ENCODE results near the gene SPTBN1. TPM values are rescaled to one million over a fixed set of nuclear protein-coding genes. Genes with fewer than 3 reads are reported as not detected.

The SPTBN1 gene
- total and polyA plus RNA-seq, 2 donors (not counting 3 experiments of a cell fraction or from before 2014, with no cell fraction given), result 63.3 to 320 TPM

DNA sequence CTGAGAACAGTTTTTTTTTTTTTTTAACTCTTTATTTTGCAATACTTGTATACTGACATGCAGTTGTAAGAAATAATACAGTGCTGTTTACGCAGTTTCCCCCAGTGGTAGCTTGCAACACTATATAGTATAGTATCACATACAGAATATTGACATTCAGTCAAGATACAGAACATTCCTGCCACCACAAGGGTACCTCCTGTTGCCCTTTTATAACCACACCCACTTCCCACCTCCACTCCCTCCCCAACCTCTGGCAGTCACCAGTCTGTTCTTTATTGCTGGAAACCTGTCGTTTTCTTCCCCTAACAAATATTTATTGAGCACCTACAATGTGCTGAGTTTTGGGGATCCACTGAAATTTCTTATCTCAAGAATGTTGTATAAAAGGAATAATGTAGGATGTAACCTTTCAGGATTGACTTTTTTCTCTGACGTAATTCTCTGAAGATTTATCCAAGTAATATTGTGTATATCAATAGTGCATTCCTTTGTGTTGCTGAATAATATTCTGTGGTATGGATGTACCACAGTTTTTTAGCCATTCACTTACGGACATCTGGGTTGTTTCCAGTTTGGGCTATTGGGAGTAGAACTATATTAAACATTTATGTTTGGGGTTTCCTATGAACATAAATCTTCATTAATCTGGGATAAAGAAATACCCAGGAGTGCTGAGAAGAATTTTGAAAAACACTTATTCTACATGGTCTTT is 215.9 kb downstream of the SPTBN1 start:
- no TSS peak for BruUV-seq (replicated peaks)
- FAIRE-seq, result no peak
- POLR2A ChIA-PET, result no interaction called here
- no peaks in the 10 kb centered on the region for H3K9me1 ChIP-seq (replicated peaks; ENCODE audit: control insufficient read depth, extremely low read depth, insufficient read depth, low read length)
- dilution Hi-C loops (cut with MboI; ENCODE audit: extremely low pct_ligation_motif_present, low sequenced_read_pairs) (no loop called here), intact Hi-C loops (cut with micrococcal nuclease) (loop anchor here (2.0 kb wide), 1 partner anchor 503 kb away; no protein-coding TSS in a partner anchor)
- no peak overlapping the region for H3K27ac ChIP-seq (ENCODE audit: insufficient read depth, low read depth, low read length)
- H3K79me2 ChIP-seq (ENCODE audit: control insufficient read depth, insufficient read depth, low read length), result no peaks in the 10 kb centered on the region
- H3K4me3 ChIP-seq (replicated peaks in 1 of 3; ENCODE audit: insufficient read depth in 1 of 3, low read depth in 1 of 3, low read length in 3 of 3), result no peak overlapping the region
- CTCF ChIA-PET, result interaction anchor here (1.1 to 3.1 kb wide), 2 partner anchors 9 to 32 kb away, joined by 3 to 32 read pairs; no protein-coding TSS in a partner anchor
- H3K9me3 ChIP-seq (replicated peaks; ENCODE audit: control insufficient read depth, insufficient read depth, low read length), result no peaks in the 10 kb centered on the region
- no peaks in the 10 kb centered on the region for H4K20me1 ChIP-seq (replicated peaks; ENCODE audit: control insufficient read depth, extremely low read depth, insufficient read depth, low read length)
- TF ChIP-seq POLR2AphosphoS5 (IDR thresholded peaks at IDR 0.05; ENCODE audit: insufficient read depth, low read depth, low read length) (no peak), JUN (IDR thresholded peaks at IDR 0.05; ENCODE audit: borderline replicate concordance, insufficient read depth, insufficient read length, low read depth) (no peak), EZH2 (IDR thresholded peaks at IDR 0.05; ENCODE audit: borderline replicate concordance, low read depth, low read length, severe bottlenecking) (no peak), GATA2 (IDR thresholded peaks at IDR 0.05; ENCODE audit: insufficient read depth, insufficient read length, low read depth, low read length) (no peak), POLR2A (IDR thresholded peaks at IDR 0.05; ENCODE audit: low read depth, low read length) (no peak), CTCF (IDR thresholded peaks at IDR 0.05; ENCODE audit: extremely low read depth in 1 of 2, insufficient read depth in 1 of 2, low read depth in 1 of 2, low read length in 2 of 2) (no peak), FOS (IDR thresholded peaks at IDR 0.05; ENCODE audit: borderline replicate concordance, insufficient read depth, low read length) (no peak)
- H3K36me3 ChIP-seq (ENCODE audit: control insufficient read depth in 2 of 2, extremely low read depth in 1 of 2, insufficient read depth in 2 of 2, low read length in 2 of 2), result peaks cover 20 to 24% of the 10 kb centered on the region in 2 experiments
- H3K27me3 ChIP-seq (ENCODE audit: control insufficient read depth in 2 of 2, insufficient read depth in 2 of 2, low read length in 2 of 2), result no peaks in the 10 kb centered on the region
- H3K9ac ChIP-seq (replicated peaks; ENCODE audit: extremely low read depth, insufficient read depth, low read length), result no peak overlapping the region
- peaks cover 14% of the 10 kb centered on the region for H3K4me1 ChIP-seq (ENCODE audit: control insufficient read depth, extremely low read depth, insufficient read depth, low read length)
- H3K4me2 ChIP-seq (ENCODE audit: insufficient read depth, low read length), result no peak overlapping the region
- DNase-seq (ENCODE audit: low read depth, low spot score), result no peak
- H2AFZ ChIP-seq (ENCODE audit: low read depth, low read length), result no peak overlapping the region
